ENCODE measurements around the gene RNF41. TPM values are rescaled to one million over a fixed set of nuclear protein-coding genes. Genes with fewer than 3 reads are reported as not detected.
"Not testable (repeated sequence)": the region's sequence is repeated elsewhere in the genome, so short reads cannot be mapped to it uniquely, and the experiment has no call there.

RNF41 gene
- polyA plus RNA-seq, 1 experiment: 338 TPM

GRCh38 chr12:56159482-56160192 is 62.1 kb downstream of the RNF41 start:
- Histone ChIP-seq H3K4me3 (ENCODE audit: low read depth, low read length) (peak overlapping the region; percentile 64), H3K36me3 (ENCODE audit: control insufficient read depth, insufficient read depth, low read length) (peaks cover 29% of the 10 kb centered on the region), H3K27me3 (ENCODE audit: control insufficient read depth, insufficient read depth, low read length) (no peaks in the 10 kb centered on the region)
- CTCF ChIA-PET: interaction anchor here (2.2 to 8.7 kb wide), 4 partner anchors 29 to 40 kb away, joined by 8 to 56 read pairs (median 32); partner anchors contain the start of genes ESYT1, SMARCC2 and ZC3H10
- POLR2A ChIA-PET: interaction anchor here (0.8 to 1.3 kb wide), 2 partner anchors 19 to 41 kb away, joined by 3 to 4 read pairs; partner anchors contain the start of gene ZC3H10
- no peak for DNase-seq (ENCODE audit: low read depth)
- no peak for TF ChIP-seq CTCF (IDR thresholded peaks at IDR 0.05; ENCODE audit: insufficient read depth, low read depth, low read length)

DNA sequence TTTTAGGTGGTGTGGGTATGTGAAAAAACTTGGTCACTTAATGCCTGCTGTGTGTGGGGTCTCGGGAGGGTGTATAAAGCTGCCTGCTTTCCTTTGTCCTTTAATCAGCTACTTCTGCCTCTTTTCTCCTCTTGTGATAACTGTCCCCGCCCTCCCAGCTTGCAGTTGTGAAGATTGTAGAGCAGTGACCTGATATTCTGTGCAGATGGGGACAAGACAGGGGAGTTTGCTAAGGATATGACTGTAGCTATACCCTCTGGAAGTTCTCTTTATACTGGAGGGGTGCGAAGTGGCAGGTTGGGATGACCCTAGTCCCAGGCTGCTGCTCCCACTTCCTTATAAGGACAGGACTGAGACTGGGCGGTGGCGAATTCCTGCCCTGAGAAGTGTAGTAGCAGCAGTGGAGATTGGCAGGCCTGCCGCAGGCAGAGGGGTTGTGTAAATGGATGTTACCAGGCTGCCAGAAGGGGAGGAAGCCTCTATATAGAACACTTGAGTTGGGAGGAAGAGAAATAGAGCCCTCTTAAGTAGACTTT is 62.7 kb downstream of the RNF41 start:
- peak; percentile 14 for DNase-seq (ENCODE audit: low read depth)
- POLR2A ChIA-PET: interaction anchor here (0.8 to 1.3 kb wide), 4 partner anchors 19 to 157 kb away, joined by 3 to 8 read pairs (median 4); partner anchors contain the start of genes SMARCC2 and ZC3H10
- peaks cover 28% of the 10 kb centered on the region for H3K36me3 ChIP-seq (ENCODE audit: control insufficient read depth, insufficient read depth, low read length)
- CTCF ChIA-PET: interaction anchor here (2.2 to 8.7 kb wide), 4 partner anchors 29 to 40 kb away, joined by 8 to 56 read pairs (median 32); partner anchors contain the start of genes ESYT1, SMARCC2 and ZC3H10
- no peaks in the 10 kb centered on the region for H3K27me3 ChIP-seq (ENCODE audit: control insufficient read depth, insufficient read depth, low read length)
- TF ChIP-seq CTCF (IDR thresholded peaks at IDR 0.05; ENCODE audit: insufficient read depth, low read depth, low read length): no peak
- H3K4me3 ChIP-seq (ENCODE audit: low read depth, low read length): peak overlapping the region; percentile 64

- ChIA-PET CTCF (interaction anchor here (0.5 to 8.7 kb wide), 5 partner anchors 30 to 111 kb away, joined by 4 to 56 read pairs (median 12); partner anchors contain the start of genes ESYT1, SMARCC2 and ZC3H10), POLR2A (interaction anchor here (0.5 to 1.3 kb wide), 7 partner anchors 20 to 158 kb away, joined by 3 to 14 read pairs (median 4); partner anchors contain the start of genes SMARCC2 and ZC3H10)
- Histone ChIP-seq H3K4me3 (ENCODE audit: low read depth, low read length) (peak within 1 kb of the TSS; percentile 64), H3K36me3 (ENCODE audit: control insufficient read depth, insufficient read depth, low read length) (peaks cover 26% of the 10 kb centered on the region), H3K27me3 (ENCODE audit: control insufficient read depth, insufficient read depth, low read length) (no peaks in the 10 kb centered on the region)
- DNase-seq (ENCODE audit: low read depth): peak; percentile 85
- no peak for TF ChIP-seq CTCF (IDR thresholded peaks at IDR 0.05; ENCODE audit: insufficient read depth, low read depth, low read length)
These were observed 63.4 kb downstream of the RNF41 start, which contains the start of gene MYL6 for GRCh38 chr12:56158029-56158925. MYL6 (plus strand) TSS chr12:56158359; CDS start chr12:56158402, 43 bp downstream.

DNA sequence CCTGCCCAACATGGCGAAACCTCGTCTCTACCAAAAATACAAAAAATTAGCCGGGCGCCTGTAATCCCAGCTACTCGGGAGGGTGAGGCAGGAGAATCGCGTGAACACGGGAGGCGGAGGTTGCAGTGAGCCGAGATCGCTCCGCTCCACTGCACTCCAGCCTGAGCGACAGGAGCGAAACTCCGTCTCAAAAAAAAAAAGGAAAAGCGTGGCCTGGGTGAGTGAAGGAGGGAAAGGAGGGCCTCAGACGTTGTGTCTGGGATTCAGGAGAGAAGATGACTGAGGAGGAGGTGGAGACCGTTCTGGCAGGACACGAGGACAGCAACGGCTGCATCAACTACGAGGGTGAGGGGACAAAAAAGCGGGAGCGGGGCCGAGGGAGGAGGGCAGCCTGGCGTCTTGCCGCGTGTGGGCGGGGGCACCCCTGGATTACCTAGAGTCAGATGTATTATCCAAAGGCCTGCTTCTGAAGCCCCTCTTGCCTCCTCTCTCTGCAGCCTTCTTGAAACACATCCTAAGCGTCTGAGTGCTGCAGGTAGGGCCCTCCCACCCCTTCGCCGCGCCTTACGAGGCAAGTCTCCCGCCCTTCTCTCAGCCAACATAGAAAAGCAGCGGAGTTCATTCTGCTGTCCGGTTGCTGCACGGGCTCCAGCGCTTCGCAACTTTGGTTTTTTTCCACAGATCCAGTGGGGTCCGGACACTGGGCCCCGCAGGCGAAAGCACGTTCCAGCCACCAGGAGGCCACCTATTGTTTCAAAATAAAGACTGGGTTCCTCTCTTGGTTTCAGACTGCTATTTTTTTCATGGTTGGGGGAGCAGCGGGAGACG is 64.3 kb downstream of the RNF41 start:
- peak overlapping the region; percentile 64 for H3K4me3 ChIP-seq (ENCODE audit: low read depth, low read length)
- ChIA-PET CTCF (interaction anchor here (0.5 to 8.7 kb wide), 6 partner anchors 30 to 110 kb away, joined by 3 to 56 read pairs (median 7); partner anchors contain the start of genes ESYT1, SMARCC2 and ZC3H10), POLR2A (interaction anchor here (0.7 to 1.2 kb wide), 2 partner anchors 30 to 159 kb away, joined by 4 to 8 read pairs; no protein-coding TSS in a partner anchor)
- DNase-seq (ENCODE audit: low read depth): peak; percentile 40
- H3K27me3 ChIP-seq (ENCODE audit: control insufficient read depth, insufficient read depth, low read length): no peaks in the 10 kb centered on the region
- peaks cover 25% of the 10 kb centered on the region for H3K36me3 ChIP-seq (ENCODE audit: control insufficient read depth, insufficient read depth, low read length)
- TF ChIP-seq CTCF (IDR thresholded peaks at IDR 0.05; ENCODE audit: insufficient read depth, low read depth, low read length): peak; percentile 81

GRCh38 chr12:56156464-56157200 is 65.1 kb downstream of the RNF41 start:
- H3K4me3 ChIP-seq (ENCODE audit: low read depth, low read length): peak overlapping the region; percentile 64; the same call in 1 of the 2 replicates
- POLR2A ChIA-PET; DNase-seq (ENCODE audit: low read depth); H3K27me3 ChIP-seq (ENCODE audit: control insufficient read depth, insufficient read depth, low read length): not testable (repeated sequence)
- H3K36me3 ChIP-seq (ENCODE audit: control insufficient read depth, insufficient read depth, low read length): peaks cover 21% of the 10 kb centered on the region
- CTCF ChIA-PET: interaction anchor here (0.6 to 2.8 kb wide), 3 partner anchors 30 to 67 kb away, joined by 3 to 10 read pairs (median 4); partner anchors contain the start of genes ESYT1 and SMARCC2
